SK-N-DZ (cell line): ENCODE data around the gene RAB36.
A peak's percentile ranks its signal among the peaks of the same experiment; 100 is the strongest.
"Not testable (repeated sequence)": the region's sequence is repeated elsewhere in the genome, so short reads cannot be mapped to it uniquely, and the experiment has no call there.

ENCODE experiments used
- DNase-seq: peaks from one replicate; pipeline ENCODE4 v3.0.0-alpha.2; 2015; ENCODE audit warnings: low spot score

RAB36 gene

GRCh38 chr22:23120415-23120899, 24.8 kb upstream of the RAB36 start:
- no peak for DNase-seq

- no peak for DNase-seq
These were observed 24.3 kb upstream of the RAB36 start for GRCh38 chr22:23121000-23121421.

- no peak for DNase-seq
These were observed 23.9 kb upstream of the RAB36 start for GRCh38 chr22:23121424-23121823.

- DNase-seq, result no peak
These were observed 22.9 kb upstream of the RAB36 start for GRCh38 chr22:23122216-23122957.

GRCh38 chr22:23122992-23123803, 22.1 kb upstream of the RAB36 start:
- DNase-seq, result no peak

GRCh38 chr22:23123804-23124254, 21.4 kb upstream of the RAB36 start:
- DNase-seq, result no peak

- no peak for DNase-seq
These were observed 20.4 kb upstream of the RAB36 start for GRCh38 chr22:23124611-23125511.

- DNase-seq, result no peak
These were observed 19.7 kb upstream of the RAB36 start for GRCh38 chr22:23125512-23126103.

GRCh38 chr22:23126165-23127054, 18.9 kb upstream of the RAB36 start:
- DNase-seq, result no peak

- DNase-seq, result no peak
These were observed 18.1 kb upstream of the RAB36 start for GRCh38 chr22:23127055-23127756.

GRCh38 chr22:23127788-23128187, 17.5 kb upstream of the RAB36 start:
- no peak for DNase-seq

- DNase-seq, result peak; percentile 74
These were observed 16.8 kb upstream of the RAB36 start for GRCh38 chr22:23128269-23129108.

- DNase-seq, result no peak
These were observed 16.1 kb upstream of the RAB36 start for GRCh38 chr22:23129149-23129548.

- no peak for DNase-seq
These were observed 14.6 kb upstream of the RAB36 start for GRCh38 chr22:23130697-23131096.

- no peak for DNase-seq
These were observed 13.3 kb upstream of the RAB36 start for GRCh38 chr22:23131931-23132330.

GRCh38 chr22:23132376-23133091, 12.7 kb upstream of the RAB36 start:
- no peak for DNase-seq

GRCh38 chr22:23133922-23134321, 11.4 kb upstream of the RAB36 start:
- no peak for DNase-seq

- DNase-seq, result not testable (repeated sequence)
These were observed 8.3 kb upstream of the RAB36 start for GRCh38 chr22:23136991-23137390.
